Stomach (tissue), 4 donors: Measurements from ENCODE around the gene TMEM37.

Experiments
- CTCF ChIP-seq, 7 experiments: fragments of 450-650 bp in 4 of 7; fragments of 200-600 bp in 3 of 7; sonication (generic) in 3 of 7; IDR thresholded peaks; one replicate each; pipeline ENCODE4 v1.5.1; 2016 to 2019; ENCODE audit warnings: antibody characterized with exemption in 7 of 7, control low read depth in 2 of 7, mild to moderate bottlenecking in 1 of 7
- EP300 ChIP-seq: sonication (generic); formaldehyde crosslinking; IDR thresholded peaks from one replicate; pipeline ENCODE4 v1.6.1; 2017; ENCODE audit warnings: antibody characterized with exemption
- POLR2A ChIP-seq, 4 donors: fragments of 450-650 bp; IDR thresholded peaks; one replicate each; pipeline ENCODE4 v1.6.1; 2016; ENCODE audit warnings: antibody characterized with exemption in 4 of 4, control low read depth in 2 of 4, mild to moderate bottlenecking in 1 of 4, moderate library complexity in 1 of 4

- TF ChIP-seq POLR2A (IDR thresholded peaks at IDR 0.05) (no peak), EP300 (no peak), CTCF (IDR thresholded peaks at IDR 0.05) (no peak)
Measured at GRCh38 chr2:119430023-119430498, 1.6 kb upstream of the TMEM37 start.
